ENCODE data around the gene PIP4P1.

The PIP4P1 gene

GRCh38 chr14:20434701-20435581 lies 26.3 kb downstream of the PIP4P1 start:
- DNase-seq: no peak

DNA sequence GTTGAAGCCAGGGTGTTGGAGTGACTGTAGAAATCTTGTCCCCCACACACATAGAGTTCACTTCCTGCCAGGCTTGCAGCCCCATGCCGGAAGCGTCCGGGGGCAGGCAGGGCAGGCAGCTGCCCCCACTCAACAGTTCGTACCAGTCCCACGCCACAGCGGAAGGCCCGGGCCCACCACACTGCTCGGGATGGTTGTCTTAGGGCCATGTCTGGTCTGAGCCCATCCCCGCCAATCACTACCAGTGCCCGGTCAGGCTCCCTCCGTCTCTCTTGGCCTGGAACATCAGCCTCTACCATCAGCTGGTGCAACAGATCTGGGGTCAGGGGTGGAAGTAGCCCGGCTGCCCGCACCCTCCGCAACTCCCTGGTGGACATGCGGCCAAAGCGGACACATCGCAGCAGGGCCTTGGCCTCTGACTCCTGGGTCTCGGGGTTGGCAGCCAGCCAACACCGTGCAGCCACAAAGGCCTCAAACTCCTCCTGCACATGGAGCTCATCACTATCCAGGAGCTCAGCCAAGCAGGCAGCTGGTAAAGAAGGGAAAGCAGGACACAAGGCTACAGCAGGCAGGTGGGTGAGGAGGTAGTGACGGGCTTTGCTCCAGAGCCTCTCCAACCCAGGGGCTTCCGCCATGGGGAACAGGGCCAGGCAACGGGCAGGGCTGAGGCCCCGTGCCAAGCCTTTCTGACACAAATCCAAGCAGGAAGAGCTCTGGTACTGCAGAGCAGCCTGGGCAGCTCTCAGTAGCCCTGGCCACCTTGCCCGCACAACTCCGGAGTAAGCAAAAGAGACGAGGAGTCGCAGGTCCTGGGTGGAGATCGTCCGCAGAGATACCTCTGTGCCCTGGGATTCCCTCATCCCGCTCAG lies 31.2 kb downstream of the PIP4P1 start:
- no peak for DNase-seq

DNA sequence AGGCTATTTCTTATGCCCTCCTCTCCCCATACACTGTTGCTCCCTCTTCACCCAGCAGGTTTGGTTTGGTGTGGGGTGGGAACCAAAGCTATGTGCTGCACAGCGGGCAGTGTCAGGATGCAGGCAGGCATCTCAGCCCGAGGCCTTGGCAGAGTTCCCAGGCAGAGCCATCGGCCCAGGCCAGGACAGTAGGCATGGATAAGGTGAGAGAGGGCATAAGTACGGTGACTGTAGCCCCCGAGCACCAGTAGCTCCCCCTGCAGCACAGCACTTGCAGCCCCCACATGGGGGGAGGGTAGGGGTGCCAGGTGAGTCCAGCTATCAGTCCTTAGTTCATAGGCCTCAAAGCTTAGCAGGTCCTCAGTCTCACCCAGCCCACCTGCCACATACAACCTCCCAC lies 32.4 kb downstream of the PIP4P1 start:
- no peak for DNase-seq

- DNase-seq: no peak
Measured at GRCh38 chr14:20428010-20428365, 33.2 kb downstream of the PIP4P1 start.

DNA sequence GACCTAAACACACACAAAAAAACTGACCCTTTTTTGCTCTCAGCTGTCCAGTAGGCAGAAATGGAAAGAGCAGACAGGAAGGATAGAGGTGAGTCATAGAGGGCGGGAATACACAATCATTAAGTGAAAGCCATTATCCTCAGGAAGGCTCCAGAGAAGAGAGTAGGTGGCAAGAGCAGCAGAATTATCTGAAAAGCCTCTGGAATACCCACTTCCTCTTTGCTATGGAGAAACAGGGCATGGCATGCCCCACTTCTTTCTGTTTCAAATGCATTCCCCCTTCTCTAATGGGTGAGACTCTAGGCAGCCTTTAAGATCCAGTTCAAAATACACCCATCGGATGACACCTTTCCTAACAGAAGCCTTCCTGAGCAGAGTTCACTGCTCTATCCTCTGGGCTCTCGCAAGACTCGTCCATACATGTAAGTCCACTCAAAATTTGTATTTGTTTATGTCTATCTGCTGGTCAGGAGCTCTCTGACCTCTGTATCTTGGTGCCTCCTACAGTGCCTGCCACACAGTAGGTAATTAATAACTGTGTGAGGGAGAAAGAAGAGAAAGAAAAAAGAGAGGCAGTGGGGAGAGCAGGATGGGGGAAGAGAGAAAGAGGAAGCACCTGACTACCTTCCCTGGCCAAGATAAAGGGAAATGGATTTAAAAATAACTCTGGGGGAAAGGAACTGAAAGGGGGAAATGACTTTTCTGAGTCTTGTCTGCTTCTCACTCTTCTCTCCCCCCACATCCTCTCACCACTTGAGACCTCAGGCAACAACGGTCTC lies 33.8 kb downstream of the PIP4P1 start:
- no peak for DNase-seq

DNA sequence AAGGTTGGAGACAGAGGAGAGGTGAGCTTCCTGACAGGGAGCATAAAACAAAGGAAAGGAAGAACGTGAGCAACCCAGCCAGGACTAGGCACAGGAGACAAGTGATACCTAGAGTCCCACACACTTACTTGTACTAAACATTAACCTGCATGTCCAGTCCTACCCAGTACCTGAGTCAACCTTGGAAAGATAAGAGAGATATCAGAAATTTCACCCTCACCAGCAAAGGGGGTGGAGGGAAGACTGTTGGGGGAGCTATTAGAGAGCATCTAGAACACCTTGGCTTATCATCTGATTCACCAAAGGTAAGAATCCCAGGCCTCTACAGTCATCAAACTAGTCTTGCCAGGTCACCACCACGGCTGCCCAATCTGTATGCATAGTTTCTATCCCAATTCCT lies 36.4 kb downstream of the PIP4P1 start:
- no peak for DNase-seq

GRCh38 chr14:20422886-20423285 lies 38.3 kb downstream of the PIP4P1 start:
- DNase-seq: no peak

- DNase-seq: peak; percentile 92
Measured at GRCh38 chr14:20421267-20421666, 40.0 kb downstream of the PIP4P1 start.

GRCh38 chr14:20419419-20419818 lies 41.8 kb downstream of the PIP4P1 start:
- DNase-seq: no peak

DNA sequence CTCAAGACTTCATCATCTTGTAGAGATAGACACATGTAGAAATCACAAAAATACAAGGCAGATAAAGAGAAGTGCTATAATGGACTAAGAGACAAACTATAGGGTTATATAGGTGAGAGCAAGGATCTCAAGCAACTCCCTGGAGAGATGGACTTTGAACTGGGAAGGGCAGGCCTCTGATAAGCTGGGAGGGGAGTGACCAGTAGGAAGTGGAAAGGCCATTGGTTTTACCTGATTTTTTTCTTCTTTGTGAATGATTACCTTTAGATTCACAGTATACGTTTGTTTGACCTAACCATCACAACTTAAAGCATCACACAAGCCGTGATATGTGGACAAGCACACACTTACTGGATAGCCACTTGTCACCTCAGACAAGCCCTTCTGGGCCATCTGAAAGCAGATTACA lies 42.7 kb downstream of the PIP4P1 start:
- no peak for DNase-seq

GRCh38 chr14:20417250-20418186 lies 43.7 kb downstream of the PIP4P1 start:
- DNase-seq: peak; percentile 77

GRCh38 chr14:20416223-20416622 lies 45.0 kb downstream of the PIP4P1 start:
- no peak for DNase-seq

GRCh38 chr14:20415782-20416206 lies 45.4 kb downstream of the PIP4P1 start:
- DNase-seq: peak; percentile 15

DNA sequence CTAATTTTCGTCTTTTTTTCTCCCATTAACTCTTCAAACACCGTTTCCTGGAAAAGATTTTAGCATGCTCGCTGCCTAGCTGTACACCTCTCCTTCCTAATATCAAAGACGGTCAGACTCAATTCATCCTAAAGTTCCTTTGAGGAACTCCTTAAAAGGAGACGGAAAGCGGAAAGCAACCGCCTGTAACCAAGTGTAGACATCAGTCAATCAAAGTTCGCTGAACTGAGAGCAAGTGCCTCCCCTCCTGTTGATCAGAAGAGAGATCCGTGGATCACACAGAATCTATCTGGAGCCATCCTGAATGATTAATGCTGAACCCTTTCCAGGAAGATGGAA lies 47.5 kb downstream of the PIP4P1 start:
- no peak for DNase-seq

GRCh38 chr14:20412876-20413743 lies 48.1 kb downstream of the PIP4P1 start, which contains the start of gene TEP1:
TEP1 (minus strand) TSS chr14:20413501; CDS start chr14:20408439, 5,062 bp downstream.
- DNase-seq: peak; percentile 80

GRCh38 chr14:20412411-20412810 lies 48.8 kb downstream of the PIP4P1 start:
- no peak for DNase-seq

GRCh38 chr14:20409226-20409625 lies 52.0 kb downstream of the PIP4P1 start:
- no peak for DNase-seq

Measured in DMS79 (cell line).